ENCODE results near the gene LHFPL2. TPM values are rescaled to one million over a fixed set of nuclear protein-coding genes. Genes with fewer than 3 reads are reported as not detected.

LHFPL2 gene
- total RNA-seq, 1 donor from 2014 or later, result 113 TPM

DNA sequence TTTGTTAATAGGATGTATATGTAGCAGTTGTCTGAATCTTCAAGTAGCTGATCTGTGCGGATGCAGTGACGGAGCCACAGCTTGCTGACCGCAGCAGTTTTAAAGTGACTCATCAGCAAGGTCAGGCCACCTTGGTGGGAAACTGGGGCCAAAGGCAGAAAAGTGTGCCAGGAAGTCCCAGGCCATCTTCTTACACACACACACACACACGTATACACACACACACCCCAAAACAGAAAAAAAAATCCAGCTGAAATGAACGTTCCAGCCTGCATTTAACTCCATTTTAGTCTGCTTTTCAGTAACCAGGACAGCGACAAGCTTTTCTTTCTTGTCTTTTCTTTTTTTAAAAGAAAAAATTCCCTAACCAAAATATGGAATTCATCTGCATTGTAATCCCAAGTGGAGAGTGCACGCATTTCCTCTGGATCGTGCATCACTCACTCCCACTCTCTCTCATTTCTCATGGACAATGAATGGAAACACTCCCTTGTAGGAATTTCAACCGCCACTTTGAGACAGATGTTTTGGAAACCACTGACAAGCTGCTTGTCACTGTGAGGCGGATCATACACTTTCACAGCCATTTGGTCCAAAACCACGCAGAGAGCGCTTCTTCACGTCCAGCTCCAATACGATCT lies 103.9 kb downstream of the LHFPL2 start:
- no peaks in the 10 kb centered on the region for H3K27me3 Mint-ChIP-seq (ENCODE audit: unreplicated experiment)
- H3K4me3 Mint-ChIP-seq (ENCODE audit: unreplicated experiment), result no peak overlapping the region
- peaks cover 70% of the 10 kb centered on the region for H3K4me1 Mint-ChIP-seq (ENCODE audit: unreplicated experiment)
- H3K36me3 Mint-ChIP-seq (ENCODE audit: unreplicated experiment), result peaks cover 24% of the 10 kb centered on the region
- H3K9me3 Mint-ChIP-seq (ENCODE audit: unreplicated experiment), result no peaks in the 10 kb centered on the region
- peak overlapping the region; percentile 82 for H3K27ac Mint-ChIP-seq (ENCODE audit: unreplicated experiment)
- TF ChIP-seq CTCF (IDR thresholded peaks at IDR 0.05), result no peak
- peak; percentile 62 for DNase-seq (ENCODE audit: extremely low spot score, unreplicated experiment)

DNA sequence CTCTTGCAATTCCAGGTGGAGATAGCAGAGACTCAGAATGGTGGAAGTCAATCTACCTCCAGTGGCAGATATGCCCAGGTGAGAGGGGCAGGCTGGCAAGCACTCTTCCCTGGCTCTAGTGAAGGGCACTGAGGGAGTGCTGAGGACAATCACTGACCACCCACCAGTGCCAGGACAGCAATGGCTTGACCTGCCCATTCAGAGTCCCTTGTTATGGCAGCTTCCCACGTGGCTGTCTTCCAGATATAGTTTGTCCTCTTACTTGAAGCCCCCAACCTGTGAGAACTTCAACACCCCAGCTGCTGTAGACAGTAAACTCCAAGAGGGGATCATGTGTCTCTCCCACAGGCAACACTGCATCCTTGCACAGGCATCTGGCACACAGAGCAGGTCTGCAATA lies 104.7 kb downstream of the LHFPL2 start:
- Mint-ChIP-seq H3K4me1 (ENCODE audit: unreplicated experiment) (peaks cover 70% of the 10 kb centered on the region), H3K27ac (ENCODE audit: unreplicated experiment) (peak overlapping the region; percentile 64), H3K36me3 (ENCODE audit: unreplicated experiment) (peaks cover 23% of the 10 kb centered on the region)

DNA sequence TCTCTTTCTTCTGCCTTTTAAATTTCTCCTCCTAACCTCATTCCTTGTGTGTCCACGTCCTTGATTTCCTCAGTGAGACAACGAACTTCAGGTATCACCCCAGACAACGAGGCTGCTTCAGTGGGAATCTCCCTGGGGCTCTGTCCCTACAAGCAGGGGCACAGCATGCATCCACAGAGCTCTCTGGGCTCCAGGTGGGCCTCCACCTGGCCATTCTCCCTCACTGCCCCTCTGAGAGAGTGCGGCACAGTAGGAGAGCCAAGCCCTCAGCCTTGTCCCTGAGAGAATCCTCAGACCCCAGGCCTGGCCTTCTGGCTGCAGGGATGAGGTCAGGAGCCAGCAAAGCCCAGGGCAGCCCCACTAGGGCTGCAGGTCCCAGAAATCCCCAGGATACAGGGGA lies 105.3 kb downstream of the LHFPL2 start:
- TF ChIP-seq CTCF (IDR thresholded peaks at IDR 0.05), result no peak

More for the DNA sequence above, 104.7 kb downstream of the LHFPL2 start:
- H3K9me3 Mint-ChIP-seq (ENCODE audit: unreplicated experiment), result no peaks in the 10 kb centered on the region
- TF ChIP-seq CTCF (IDR thresholded peaks at IDR 0.05), result no peak
- DNase-seq (ENCODE audit: extremely low spot score, unreplicated experiment), result peak; percentile 60
- H3K27me3 Mint-ChIP-seq (ENCODE audit: unreplicated experiment), result no peaks in the 10 kb centered on the region
- no peak overlapping the region for H3K4me3 Mint-ChIP-seq (ENCODE audit: unreplicated experiment)

GRCh38 chr5:78542321-78542840 lies 106.2 kb downstream of the LHFPL2 start:
- peak overlapping the region; percentile 14 for H3K27ac Mint-ChIP-seq (ENCODE audit: unreplicated experiment)
- no peak for TF ChIP-seq CTCF (IDR thresholded peaks at IDR 0.05)
- no peaks in the 10 kb centered on the region for H3K9me3 Mint-ChIP-seq (ENCODE audit: unreplicated experiment)
- H3K4me1 Mint-ChIP-seq (ENCODE audit: unreplicated experiment), result peaks cover 64% of the 10 kb centered on the region
- no peak for DNase-seq (ENCODE audit: extremely low spot score, unreplicated experiment)
- H3K27me3 Mint-ChIP-seq (ENCODE audit: unreplicated experiment), result no peaks in the 10 kb centered on the region
- no peak overlapping the region for H3K4me3 Mint-ChIP-seq (ENCODE audit: unreplicated experiment)
- H3K36me3 Mint-ChIP-seq (ENCODE audit: unreplicated experiment), result peaks cover 20% of the 10 kb centered on the region

More for the DNA sequence above, 105.3 kb downstream of the LHFPL2 start:
- H3K27me3 Mint-ChIP-seq (ENCODE audit: unreplicated experiment), result no peaks in the 10 kb centered on the region
- peak; percentile 38 for DNase-seq (ENCODE audit: extremely low spot score, unreplicated experiment)
- no peaks in the 10 kb centered on the region for H3K9me3 Mint-ChIP-seq (ENCODE audit: unreplicated experiment)
- H3K36me3 Mint-ChIP-seq (ENCODE audit: unreplicated experiment), result peaks cover 23% of the 10 kb centered on the region
- H3K4me1 Mint-ChIP-seq (ENCODE audit: unreplicated experiment), result peaks cover 67% of the 10 kb centered on the region
- H3K4me3 Mint-ChIP-seq (ENCODE audit: unreplicated experiment), result no peak overlapping the region
- H3K27ac Mint-ChIP-seq (ENCODE audit: unreplicated experiment), result peak overlapping the region; percentile 57

DNA sequence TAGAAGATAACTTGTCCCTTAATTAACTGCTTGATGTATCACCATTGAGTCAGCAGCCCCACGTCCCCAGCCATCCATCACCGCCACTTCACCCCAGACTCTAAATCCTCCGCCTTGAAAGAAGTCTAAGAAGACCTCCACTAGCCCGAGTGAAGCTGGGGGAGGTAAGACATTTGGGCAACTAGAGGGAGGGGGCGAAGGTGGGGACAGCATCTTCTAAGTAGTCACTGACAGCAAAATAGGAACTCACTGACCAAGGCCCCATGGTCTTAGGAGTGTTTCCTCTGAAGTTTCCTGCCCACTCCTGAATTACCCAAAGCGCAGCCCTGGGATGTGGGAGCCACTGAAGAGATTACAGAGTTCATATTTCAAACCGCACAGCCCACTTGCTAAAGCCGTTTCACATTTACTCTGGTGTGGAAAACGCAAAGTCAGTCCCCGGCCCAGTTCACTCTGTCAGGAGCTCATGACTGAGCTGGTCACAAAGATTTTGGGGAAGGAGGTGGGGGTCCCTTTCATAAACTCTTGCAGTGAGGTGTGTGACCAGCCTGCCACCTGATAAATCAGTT lies 107.4 kb downstream of the LHFPL2 start:
- Mint-ChIP-seq H3K9me3 (ENCODE audit: unreplicated experiment) (no peaks in the 10 kb centered on the region), H3K27ac (ENCODE audit: unreplicated experiment) (peak overlapping the region; percentile 56), H3K4me1 (ENCODE audit: unreplicated experiment) (peaks cover 59% of the 10 kb centered on the region), H3K36me3 (ENCODE audit: unreplicated experiment) (peaks cover 19% of the 10 kb centered on the region), H3K27me3 (ENCODE audit: unreplicated experiment) (no peaks in the 10 kb centered on the region), H3K4me3 (ENCODE audit: unreplicated experiment) (no peak overlapping the region)
- no peak for TF ChIP-seq CTCF (IDR thresholded peaks at IDR 0.05)
- DNase-seq (ENCODE audit: extremely low spot score, unreplicated experiment), result no peak
